ENCODE results near the gene CLCN7. TPM values are rescaled to one million over a fixed set of nuclear protein-coding genes. Genes with fewer than 3 reads are reported as not detected.
"Not testable (repeated sequence)": the region's sequence is repeated elsewhere in the genome, so short reads cannot be mapped to it uniquely, and the experiment has no call there.

CLCN7 gene
- total RNA-seq, 1 donor from 2014 or later = 177 TPM

GRCh38 chr16:1443980-1444729, 30.7 kb downstream of the CLCN7 start, which contains the start of gene CCDC154:
Gene CCDC154, minus strand, starts transcription at chr16:1444556. Its CDS starts 234 bp downstream, at chr16:1444322.
- Mint-ChIP-seq H3K27me3 (ENCODE audit: unreplicated experiment) (no peaks in the 10 kb centered on the region), H3K9me3 (ENCODE audit: unreplicated experiment) (no peaks in the 10 kb centered on the region), H3K4me1 (ENCODE audit: unreplicated experiment) (no peaks in the 10 kb centered on the region), H3K4me3 (ENCODE audit: unreplicated experiment) (no peak within 1 kb of the TSS), H3K36me3 (ENCODE audit: unreplicated experiment) (peaks cover 2% of the 10 kb centered on the region), H3K27ac (ENCODE audit: unreplicated experiment) (no peak within 1 kb of the TSS)
- no peak for DNase-seq (ENCODE audit: extremely low spot score, unreplicated experiment)
- TF ChIP-seq, protein P1, sequence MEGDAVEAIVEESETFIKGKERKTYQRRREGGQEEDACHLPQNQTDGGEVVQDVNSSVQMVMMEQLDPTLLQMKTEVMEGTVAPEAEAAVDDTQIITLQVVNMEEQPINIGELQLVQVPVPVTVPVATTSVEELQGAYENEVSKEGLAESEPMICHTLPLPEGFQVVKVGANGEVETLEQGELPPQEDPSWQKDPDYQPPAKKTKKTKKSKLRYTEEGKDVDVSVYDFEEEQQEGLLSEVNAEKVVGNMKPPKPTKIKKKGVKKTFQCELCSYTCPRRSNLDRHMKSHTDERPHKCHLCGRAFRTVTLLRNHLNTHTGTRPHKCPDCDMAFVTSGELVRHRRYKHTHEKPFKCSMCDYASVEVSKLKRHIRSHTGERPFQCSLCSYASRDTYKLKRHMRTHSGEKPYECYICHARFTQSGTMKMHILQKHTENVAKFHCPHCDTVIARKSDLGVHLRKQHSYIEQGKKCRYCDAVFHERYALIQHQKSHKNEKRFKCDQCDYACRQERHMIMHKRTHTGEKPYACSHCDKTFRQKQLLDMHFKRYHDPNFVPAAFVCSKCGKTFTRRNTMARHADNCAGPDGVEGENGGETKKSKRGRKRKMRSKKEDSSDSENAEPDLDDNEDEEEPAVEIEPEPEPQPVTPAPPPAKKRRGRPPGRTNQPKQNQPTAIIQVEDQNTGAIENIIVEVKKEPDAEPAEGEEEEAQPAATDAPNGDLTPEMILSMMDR (IDR thresholded peaks at IDR 0.05) = no peak

DNA sequence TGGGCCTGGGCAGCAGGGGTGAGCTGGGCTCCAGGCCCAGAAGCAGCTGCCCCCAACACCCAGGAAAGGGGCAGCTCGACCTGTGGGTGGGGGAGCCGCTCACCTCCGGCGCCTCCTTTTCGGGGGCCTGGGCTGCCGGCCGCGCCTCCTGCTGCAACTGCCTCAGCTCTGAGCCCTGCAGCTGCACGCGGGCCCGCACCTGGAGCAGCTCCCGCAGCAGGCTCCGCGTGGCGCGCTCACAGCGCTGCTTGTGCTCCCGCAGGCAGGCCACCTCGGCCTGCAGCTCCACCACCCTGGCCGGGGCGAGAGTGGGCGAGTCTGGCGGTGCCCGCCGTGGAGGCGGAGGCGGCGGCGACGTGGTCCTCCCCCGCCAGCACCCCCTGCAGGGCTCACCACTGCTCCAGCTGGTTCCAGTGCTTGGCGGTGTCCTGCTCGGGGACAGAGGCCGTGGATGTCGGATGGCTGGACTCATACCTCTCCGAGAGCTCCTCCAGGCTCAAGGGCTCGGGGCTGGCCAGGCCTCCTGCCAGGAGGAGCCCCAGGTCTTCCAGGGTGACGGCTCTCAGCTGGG, 31.3 kb downstream of the CLCN7 start:
- Mint-ChIP-seq H3K27me3 (ENCODE audit: unreplicated experiment) (no peaks in the 10 kb centered on the region), H3K4me1 (ENCODE audit: unreplicated experiment) (no peaks in the 10 kb centered on the region), H3K27ac (ENCODE audit: unreplicated experiment) (no peak overlapping the region), H3K9me3 (ENCODE audit: unreplicated experiment) (no peaks in the 10 kb centered on the region), H3K36me3 (ENCODE audit: unreplicated experiment) (peaks cover 2% of the 10 kb centered on the region), H3K4me3 (ENCODE audit: unreplicated experiment) (no peak overlapping the region)
- TF ChIP-seq, protein P1 (IDR thresholded peaks at IDR 0.05) = no peak
- no peak for DNase-seq (ENCODE audit: extremely low spot score, unreplicated experiment)

GRCh38 chr16:1442697-1443096, 32.1 kb downstream of the CLCN7 start:
- H3K4me3 Mint-ChIP-seq (ENCODE audit: unreplicated experiment) = no peak overlapping the region
- no peaks in the 10 kb centered on the region for H3K4me1 Mint-ChIP-seq (ENCODE audit: unreplicated experiment)
- H3K27me3 Mint-ChIP-seq (ENCODE audit: unreplicated experiment) = no peaks in the 10 kb centered on the region
- H3K9me3 Mint-ChIP-seq (ENCODE audit: unreplicated experiment) = no peaks in the 10 kb centered on the region
- TF ChIP-seq, protein P1 (IDR thresholded peaks at IDR 0.05) = no peak
- H3K36me3 Mint-ChIP-seq (ENCODE audit: unreplicated experiment) = peaks cover 2% of the 10 kb centered on the region
- no peak overlapping the region for H3K27ac Mint-ChIP-seq (ENCODE audit: unreplicated experiment)
- no peak for DNase-seq (ENCODE audit: extremely low spot score, unreplicated experiment)

GRCh38 chr16:1441391-1441829, 33.4 kb downstream of the CLCN7 start:
- Mint-ChIP-seq H3K4me3 (ENCODE audit: unreplicated experiment) (no peak overlapping the region), H3K4me1 (ENCODE audit: unreplicated experiment) (no peaks in the 10 kb centered on the region)
- TF ChIP-seq, protein P1 (IDR thresholded peaks at IDR 0.05) = no peak

DNA sequence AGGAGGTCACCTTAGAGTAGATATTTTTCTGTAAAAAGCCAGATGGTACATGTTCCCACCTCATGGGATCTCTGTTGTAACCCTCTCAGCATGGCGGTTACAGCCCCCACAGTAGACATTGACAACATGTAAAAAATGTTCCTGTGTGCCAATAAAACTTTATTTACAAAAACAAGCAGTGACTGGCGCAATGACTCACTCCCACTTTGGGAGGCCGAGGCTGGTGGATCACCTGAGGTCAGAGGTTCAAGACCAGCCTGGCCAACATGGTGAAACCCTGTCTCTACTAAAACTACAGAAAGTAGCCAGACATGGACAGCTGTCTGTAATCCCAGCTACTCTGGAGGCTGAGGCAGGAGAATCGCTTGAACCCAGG, 35.1 kb downstream of the CLCN7 start:
- not testable (repeated sequence) for H3K9me3 Mint-ChIP-seq (ENCODE audit: unreplicated experiment); H3K4me1 Mint-ChIP-seq (ENCODE audit: unreplicated experiment); H3K27me3 Mint-ChIP-seq (ENCODE audit: unreplicated experiment); H3K36me3 Mint-ChIP-seq (ENCODE audit: unreplicated experiment); DNase-seq (ENCODE audit: extremely low spot score, unreplicated experiment); H3K27ac Mint-ChIP-seq (ENCODE audit: unreplicated experiment); H3K4me3 Mint-ChIP-seq (ENCODE audit: unreplicated experiment)

More at GRCh38 chr16:1441391-1441829, 33.4 kb downstream of the CLCN7 start:
- Mint-ChIP-seq H3K9me3 (ENCODE audit: unreplicated experiment) (no peaks in the 10 kb centered on the region), H3K27me3 (ENCODE audit: unreplicated experiment) (no peaks in the 10 kb centered on the region), H3K36me3 (ENCODE audit: unreplicated experiment) (peaks cover 2% of the 10 kb centered on the region), H3K27ac (ENCODE audit: unreplicated experiment) (no peak overlapping the region)
- DNase-seq (ENCODE audit: extremely low spot score, unreplicated experiment) = no peak

Data from osteocyte (in vitro differentiated cells).